GM12891 (cell line): ENCODE data around the gene CSRP3.
"Not testable (repeated sequence)": the region's sequence is repeated elsewhere in the genome, so short reads cannot be mapped to it uniquely, and the experiment has no call there.

Experiments used
- DNase-seq: peaks from one replicate; pipeline ENCODE4 v3.0.0; 2011; ENCODE audit warnings: low spot score; ENCODE audit not compliant: insufficient read length
- FAIRE-seq: peaks from 2 replicates; lab custom pipeline; 2011; peaks lifted over from hg19 to GRCh38; lab: Jason Lieb, UNC
- PAX5 ChIP-seq: IDR thresholded peaks from 2 replicates; pipeline ENCODE4 v1.6.1; 2011; ENCODE audit warnings: low read length, moderate library complexity, mild to moderate bottlenecking; ENCODE audit not compliant: insufficient read depth, severe bottlenecking
- POLR2A ChIP-seq: IDR thresholded peaks from 2 replicates; pipeline ENCODE4 v1.6.1; 2011; ENCODE audit warnings: low read depth, low read length, control low read depth
- POLR2AphosphoS5 ChIP-seq: IDR thresholded peaks from 2 replicates; pipeline ENCODE4 v1.6.1; 2011; ENCODE audit warnings: low read depth, low read length, control low read depth
- POU2F2 ChIP-seq: IDR thresholded peaks from 2 replicates; pipeline ENCODE4 v1.6.1; 2011; ENCODE audit warnings: low read depth, mild to moderate bottlenecking, control low read depth, low read length, moderate library complexity
- SPI1 ChIP-seq: IDR thresholded peaks from 2 replicates; pipeline ENCODE4 v1.6.1; 2011; ENCODE audit warnings: low read depth, low read length, control low read depth
- TAF1 ChIP-seq: IDR thresholded peaks from 2 replicates; pipeline ENCODE4 v1.6.1; 2011; ENCODE audit warnings: low read depth, low read length, control low read depth

CSRP3 gene

DNA sequence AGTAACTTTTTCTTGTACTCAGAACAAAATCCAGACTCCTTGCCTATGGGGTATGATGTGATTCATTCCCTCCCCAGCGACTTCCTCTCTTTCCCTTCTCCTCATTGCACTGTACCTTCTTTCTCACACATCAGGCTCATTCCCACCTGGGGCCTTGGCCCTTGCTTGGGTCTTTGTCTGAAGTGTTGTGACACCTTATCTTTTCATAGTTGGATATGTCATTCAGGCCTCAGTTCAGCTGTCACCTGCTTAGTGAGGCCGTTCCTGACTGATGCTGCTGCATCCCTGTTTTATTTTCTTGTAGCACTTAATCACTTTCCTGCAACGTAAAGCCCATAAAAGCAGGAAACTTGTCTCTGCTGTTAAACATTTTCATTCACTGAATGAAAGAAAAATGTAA, 44.9 kb downstream of the CSRP3 start:
- no peak for TF ChIP-seq SPI1
- FAIRE-seq = no peak
- DNase-seq = no peak

- TF ChIP-seq POLR2A (no peak), TAF1 (no peak)
- DNase-seq (no peak), FAIRE-seq (no peak)
Measured at GRCh38 chr11:19145319-19145718, 56.5 kb downstream of the CSRP3 start.

DNA sequence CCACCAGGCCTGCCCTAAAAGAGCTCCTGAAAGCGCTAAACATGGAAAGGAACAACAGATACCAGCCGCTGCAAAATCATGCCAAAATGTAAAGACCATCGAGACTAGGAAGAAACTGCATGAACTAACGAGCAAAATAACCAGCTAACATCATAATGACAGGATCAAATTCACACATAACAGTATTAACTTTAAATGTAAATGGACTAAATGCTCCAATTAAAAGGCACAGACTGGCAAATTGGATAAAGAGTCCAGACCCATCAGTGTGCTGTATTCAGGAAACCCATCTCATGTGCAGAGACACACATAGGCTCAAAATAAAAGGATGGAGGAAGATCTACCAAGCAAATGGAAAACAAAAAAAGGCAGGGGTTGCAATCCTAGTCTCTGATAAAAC, 64.9 kb downstream of the CSRP3 start:
- FAIRE-seq = not testable (repeated sequence)

DNA sequence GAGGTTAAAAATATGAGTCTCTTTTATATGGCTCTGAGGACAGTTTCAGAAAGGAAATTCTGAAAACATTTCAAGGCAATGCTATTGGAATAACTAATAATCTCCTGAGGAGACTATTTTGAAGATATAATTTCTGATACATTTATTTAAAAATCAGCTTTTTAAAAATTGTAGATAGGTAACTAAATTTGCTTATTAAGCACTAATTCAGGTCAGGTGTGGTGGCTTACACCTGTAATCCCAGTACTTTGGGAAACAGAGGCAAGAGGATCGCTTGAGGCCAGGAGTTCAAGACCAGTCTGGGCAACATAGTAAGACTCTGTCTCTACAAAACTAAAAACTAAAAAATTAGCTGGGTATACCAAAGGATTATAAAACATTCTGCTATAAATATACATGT, 67.8 kb downstream of the CSRP3 start:
- FAIRE-seq = no peak

More for the DNA sequence above, 64.9 kb downstream of the CSRP3 start:
- not testable (repeated sequence) for DNase-seq

More for the DNA sequence above, 67.8 kb downstream of the CSRP3 start:
- TF ChIP-seq POLR2AphosphoS5 (no peak), SPI1 (no peak), TAF1 (no peak), POLR2A (no peak), POU2F2 (no peak), PAX5 (no peak)
- DNase-seq = no peak
